GM23338 (cell line): ENCODE data around the gene INO80B. TPM values are rescaled to one million over a fixed set of nuclear protein-coding genes. Genes with fewer than 3 reads are reported as not detected.

ENCODE experiments used
- ATAC-seq: fragments of 200-7000 bp; cut with Tn5 transposase; 3 replicates; pipeline ENCODE4 v1.9.1; 2020
- DNase-seq: peaks from one replicate; pipeline ENCODE4 v3.0.0-alpha.2; 2015; ENCODE audit warnings: low spot score
- H2AFZ ChIP-seq: fragments of 200-600 bp; sonication (generic); 2 replicates; pipeline ENCODE4 v1.8.0; 2016; ENCODE audit warnings: antibody characterized with exemption, mild to moderate bottlenecking, moderate library complexity
- H3F3A ChIP-seq: fragments of 200-600 bp; sonication (generic); replicated peaks from 2 replicates; pipeline ENCODE4 v1.8.0; 2017; ENCODE audit warnings: antibody characterized with exemption, mixed run types, low read depth
- H3K27ac ChIP-seq: fragments of 200-600 bp; sonication (generic); 2 replicates; pipeline ENCODE4 v1.6.1; 2016; ENCODE audit warnings: low read depth
- H3K27me3 ChIP-seq: fragments of 200-600 bp; sonication (generic); 2 replicates; pipeline ENCODE4 v1.8.0; 2016; ENCODE audit warnings: mild to moderate bottlenecking, mixed run types, moderate library complexity; ENCODE audit not compliant: insufficient read depth
- H3K36me3 ChIP-seq: fragments of 200-600 bp; sonication (generic); 2 replicates; pipeline ENCODE4 v1.8.0; 2016; ENCODE audit warnings: mild to moderate bottlenecking; ENCODE audit not compliant: insufficient read depth
- H3K4me1 ChIP-seq: fragments of 200-600 bp; sonication (generic); 2 replicates; pipeline ENCODE4 v1.8.0; 2016; ENCODE audit warnings: mild to moderate bottlenecking, moderate library complexity; ENCODE audit not compliant: insufficient read depth
- H3K4me2 ChIP-seq: fragments of 200-600 bp; sonication (generic); 2 replicates; pipeline ENCODE4 v1.7.1; 2017; ENCODE audit warnings: mixed run types
- H3K4me3 ChIP-seq: fragments of 200-600 bp; sonication (generic); 2 replicates; pipeline ENCODE4 v1.6.1; 2016; ENCODE audit warnings: mixed run types
- H3K79me2 ChIP-seq: fragments of 200-600 bp; sonication (generic); replicated peaks from 2 replicates; pipeline ENCODE4 v1.8.0; 2017; ENCODE audit warnings: mild to moderate bottlenecking; ENCODE audit not compliant: insufficient read depth
- H3K9me2 ChIP-seq: fragments of 200-600 bp; sonication (generic); 2 replicates; pipeline ENCODE4 v1.8.0; 2017; ENCODE audit not compliant: insufficient read depth
- H4K20me1 ChIP-seq: fragments of 200-600 bp; sonication (generic); replicated peaks from 2 replicates; pipeline ENCODE4 v1.8.0; 2017; ENCODE audit warnings: mild to moderate bottlenecking; ENCODE audit not compliant: insufficient read depth
- H3K27ac Mint-ChIP-seq: 2 replicates; pipeline ENCODE4 v1.8.0; 2020; ENCODE audit warnings: inconsistent platforms, mild to moderate bottlenecking, moderate library complexity, mixed read lengths
- H3K27me3 Mint-ChIP-seq: 3 replicates; pipeline ENCODE4 v1.8.0; 2022; ENCODE audit warnings: low read depth, mild to moderate bottlenecking, moderate library complexity, mixed read lengths, inconsistent platforms; ENCODE audit not compliant: insufficient read depth, poor library complexity
- H3K36me3 Mint-ChIP-seq: 3 replicates; pipeline ENCODE4 v1.8.0; 2021; ENCODE audit warnings: low read depth, mild to moderate bottlenecking, inconsistent platforms, moderate library complexity, mixed read lengths
- H3K4me1 Mint-ChIP-seq: 3 replicates; pipeline ENCODE4 v1.8.0; 2020; ENCODE audit warnings: mild to moderate bottlenecking, inconsistent platforms, mixed read lengths
- H3K4me3 Mint-ChIP-seq: 3 replicates; pipeline ENCODE4 v1.8.0; 2021; ENCODE audit warnings: moderate library complexity, mild to moderate bottlenecking, inconsistent platforms, mixed read lengths
- H3K9me3 Mint-ChIP-seq: 3 replicates; pipeline ENCODE4 v1.8.0; 2020; ENCODE audit warnings: moderate library complexity, mild to moderate bottlenecking, inconsistent platforms, mixed read lengths
- CREB1 ChIP-seq: fragments of 250-450 bp; sonication (Bioruptor Pico); IDR thresholded peaks from 2 replicates; pipeline ENCODE4 v1.5.0; 2020; ENCODE audit warnings: low read depth, mild to moderate bottlenecking, moderate library complexity
- EZH2phosphoT487 ChIP-seq: fragments of 200-600 bp; sonication (generic); IDR thresholded peaks from one replicate; pipeline ENCODE4 v1.8.1; 2018; ENCODE audit warnings: antibody characterized with exemption; ENCODE audit not compliant: unreplicated experiment
- POLR2AphosphoS5 ChIP-seq: IDR thresholded peaks from 2 replicates; pipeline ENCODE4 v1.6.1; 2016; ENCODE audit warnings: antibody characterized with exemption, low read depth
- ZNF331 ChIP-seq: fragments of 250-450 bp; sonication (Bioruptor Pico); IDR thresholded peaks from 2 replicates; pipeline ENCODE4 v1.5.0; 2020; ENCODE audit warnings: low read depth, mild to moderate bottlenecking, moderate library complexity
- polyA plus RNA-seq: library from polyadenylated mRNA; unstranded; fragments of >200 nt; fragmentation: Nextera tagmentation; extraction: Ambion mirVana; gene quantifications from 2 replicates; pipeline ENCODE4 v1.2.1, GENCODE V29; 2016
- total RNA-seq: library from RNA; depleted of rRNA; stranded (reverse); fragments of >200 nt; shearing (Covaris generic); gene quantifications from 2 replicates; pipeline ENCODE4 v1.2.3, GENCODE V29; 2014
- TF ChIP-seq, protein P1 (sequence below): IDR thresholded peaks from one replicate; pipeline ENCODE4 v1.6.1; 2018; ENCODE audit warnings: antibody characterized with exemption; ENCODE audit not compliant: unreplicated experiment
- TF ChIP-seq, protein P2 (sequence below): IDR thresholded peaks from 2 replicates; pipeline ENCODE4 v1.6.1; 2016; ENCODE audit warnings: antibody characterized with exemption
- TF ChIP-seq, protein P3 (sequence below), 2 experiments: fragments of 200-600 bp in 1 of 2; sonication (generic) in 1 of 2; conservative IDR thresholded peaks; 2 replicates each; pipeline versions ENCODE4 v1.5.1 to v1.6.1; 2016 to 2017; ENCODE audit warnings: antibody characterized with exemption in 2 of 2, low read depth in 2 of 2, mild to moderate bottlenecking in 2 of 2, moderate library complexity in 1 of 2

The INO80B gene
- total and polyA plus RNA-seq, 2 experiments from 2014 or later, result 5.1 to 21.8 TPM

DNA sequence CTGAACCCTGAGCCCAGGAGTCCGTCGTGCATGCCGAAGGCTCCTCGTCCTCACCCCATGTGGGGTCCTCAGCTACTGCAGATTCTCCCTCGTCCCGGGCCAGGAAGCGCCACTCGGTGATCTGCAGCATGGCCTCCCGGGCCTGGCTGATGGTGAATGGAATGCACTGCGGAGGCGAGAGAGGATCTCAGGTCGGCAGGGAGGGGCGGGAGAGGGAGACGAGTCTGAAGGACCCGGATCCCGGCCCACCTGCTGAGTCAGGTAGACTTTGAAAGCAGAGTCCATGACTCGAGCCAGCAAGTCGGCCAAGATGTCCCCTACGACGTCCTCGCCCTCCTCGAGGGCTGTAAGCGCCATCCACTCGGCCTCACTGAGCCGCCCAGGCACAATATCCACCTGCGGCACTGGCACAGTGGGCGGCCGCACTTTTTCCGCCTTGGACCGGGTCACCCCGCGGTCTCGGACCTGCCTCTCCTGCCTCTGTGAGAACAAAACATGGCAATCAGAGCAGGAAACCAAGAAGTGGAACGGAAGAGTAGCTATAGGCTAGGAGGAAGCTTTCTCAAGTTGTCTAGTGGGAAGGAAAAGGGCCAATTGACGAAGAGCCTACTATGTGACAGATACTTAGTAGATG is 39.0 kb upstream of the INO80B start:
- Mint-ChIP-seq H3K27ac (no peak overlapping the region), H3K4me1 (peaks cover 13% of the 10 kb centered on the region; the same call in 2 of the 3 replicates), H3K36me3 (no peaks in the 10 kb centered on the region), H3K9me3 (no peaks in the 10 kb centered on the region), H3K27me3 (peaks cover 40% of the 10 kb centered on the region), H3K4me3 (peak overlapping the region; percentile 73)
- DNase-seq (peak; percentile 91), ATAC-seq (peak; percentile 67)
- Histone ChIP-seq H3K4me1 (peaks cover 16% of the 10 kb centered on the region), H3K36me3 (no peaks in the 10 kb centered on the region), H4K20me1 (no peaks in the 10 kb centered on the region), H3K27ac (no peak overlapping the region), H3K4me3 (peak overlapping the region; percentile 71), H3K27me3 (peaks cover 41% of the 10 kb centered on the region), H2AFZ (peak overlapping the region; percentile 97), H3F3A (0 out of 2 replicates have a peak, but pooled peaks cover 2% of the 10 kb centered on the region), H3K4me2 (peak overlapping the region; percentile 96), H3K79me2 (no peaks in the 10 kb centered on the region), H3K9me2 (no peaks in the 10 kb centered on the region)
- TF ChIP-seq, protein P1, sequence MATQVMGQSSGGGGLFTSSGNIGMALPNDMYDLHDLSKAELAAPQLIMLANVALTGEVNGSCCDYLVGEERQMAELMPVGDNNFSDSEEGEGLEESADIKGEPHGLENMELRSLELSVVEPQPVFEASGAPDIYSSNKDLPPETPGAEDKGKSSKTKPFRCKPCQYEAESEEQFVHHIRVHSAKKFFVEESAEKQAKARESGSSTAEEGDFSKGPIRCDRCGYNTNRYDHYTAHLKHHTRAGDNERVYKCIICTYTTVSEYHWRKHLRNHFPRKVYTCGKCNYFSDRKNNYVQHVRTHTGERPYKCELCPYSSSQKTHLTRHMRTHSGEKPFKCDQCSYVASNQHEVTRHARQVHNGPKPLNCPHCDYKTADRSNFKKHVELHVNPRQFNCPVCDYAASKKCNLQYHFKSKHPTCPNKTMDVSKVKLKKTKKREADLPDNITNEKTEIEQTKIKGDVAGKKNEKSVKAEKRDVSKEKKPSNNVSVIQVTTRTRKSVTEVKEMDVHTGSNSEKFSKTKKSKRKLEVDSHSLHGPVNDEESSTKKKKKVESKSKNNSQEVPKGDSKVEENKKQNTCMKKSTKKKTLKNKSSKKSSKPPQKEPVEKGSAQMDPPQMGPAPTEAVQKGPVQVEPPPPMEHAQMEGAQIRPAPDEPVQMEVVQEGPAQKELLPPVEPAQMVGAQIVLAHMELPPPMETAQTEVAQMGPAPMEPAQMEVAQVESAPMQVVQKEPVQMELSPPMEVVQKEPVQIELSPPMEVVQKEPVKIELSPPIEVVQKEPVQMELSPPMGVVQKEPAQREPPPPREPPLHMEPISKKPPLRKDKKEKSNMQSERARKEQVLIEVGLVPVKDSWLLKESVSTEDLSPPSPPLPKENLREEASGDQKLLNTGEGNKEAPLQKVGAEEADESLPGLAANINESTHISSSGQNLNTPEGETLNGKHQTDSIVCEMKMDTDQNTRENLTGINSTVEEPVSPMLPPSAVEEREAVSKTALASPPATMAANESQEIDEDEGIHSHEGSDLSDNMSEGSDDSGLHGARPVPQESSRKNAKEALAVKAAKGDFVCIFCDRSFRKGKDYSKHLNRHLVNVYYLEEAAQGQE, result no peak
- TF ChIP-seq, protein P2, sequence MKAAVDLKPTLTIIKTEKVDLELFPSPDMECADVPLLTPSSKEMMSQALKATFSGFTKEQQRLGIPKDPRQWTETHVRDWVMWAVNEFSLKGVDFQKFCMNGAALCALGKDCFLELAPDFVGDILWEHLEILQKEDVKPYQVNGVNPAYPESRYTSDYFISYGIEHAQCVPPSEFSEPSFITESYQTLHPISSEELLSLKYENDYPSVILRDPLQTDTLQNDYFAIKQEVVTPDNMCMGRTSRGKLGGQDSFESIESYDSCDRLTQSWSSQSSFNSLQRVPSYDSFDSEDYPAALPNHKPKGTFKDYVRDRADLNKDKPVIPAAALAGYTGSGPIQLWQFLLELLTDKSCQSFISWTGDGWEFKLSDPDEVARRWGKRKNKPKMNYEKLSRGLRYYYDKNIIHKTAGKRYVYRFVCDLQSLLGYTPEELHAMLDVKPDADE, result 0 out of 2 replicates have a peak, but pooled peaks have one; percentile 17
- no peak for TF ChIP-seq ZNF331 (CRISPR knock-in tag)
- no peak for TF ChIP-seq CREB1
- 0 out of 2 replicates have a peak, but pooled peaks have one; percentile 56 for TF ChIP-seq POLR2AphosphoS5

DNA sequence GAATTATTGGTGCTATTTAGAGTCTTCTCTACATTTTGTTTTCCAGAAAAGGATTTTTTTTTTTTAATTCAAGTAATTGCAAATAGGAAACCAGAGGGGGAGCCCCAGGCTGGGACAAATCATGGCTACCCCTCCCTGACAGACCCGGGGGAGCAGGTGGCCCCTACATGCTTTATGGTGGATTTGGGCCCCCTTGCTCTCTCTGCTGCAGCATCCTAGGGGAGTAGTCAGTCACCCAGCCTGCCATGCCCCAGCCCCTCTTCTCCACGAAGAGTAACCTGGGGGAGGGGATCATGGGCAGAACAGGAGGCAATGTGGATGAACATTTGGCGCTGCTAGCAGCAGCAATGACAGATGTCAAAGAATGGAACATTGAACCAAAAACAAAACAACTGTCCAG is 38.1 kb upstream of the INO80B start:
- H3K4me2 ChIP-seq, result 0 out of 2 replicates have a peak overlapping the region, but pooled peaks have one; percentile 22
- no peaks in the 10 kb centered on the region for H3K36me3 Mint-ChIP-seq
- H3K27ac Mint-ChIP-seq, result no peak overlapping the region
- 0 out of 2 replicates have a peak, but pooled peaks cover 6% of the 10 kb centered on the region for H3F3A ChIP-seq
- DNase-seq (no peak), ATAC-seq (no peak)
- no peak overlapping the region for H3K27ac ChIP-seq
- H3K36me3 ChIP-seq, result no peaks in the 10 kb centered on the region
- H3K4me3 ChIP-seq, result no peak overlapping the region
- H3K9me2 ChIP-seq, result no peaks in the 10 kb centered on the region
- no peaks in the 10 kb centered on the region for H3K9me3 Mint-ChIP-seq
- TF ChIP-seq, protein P1, result no peak
- TF ChIP-seq EZH2phosphoT487, result no peak
- TF ChIP-seq, protein P3, sequence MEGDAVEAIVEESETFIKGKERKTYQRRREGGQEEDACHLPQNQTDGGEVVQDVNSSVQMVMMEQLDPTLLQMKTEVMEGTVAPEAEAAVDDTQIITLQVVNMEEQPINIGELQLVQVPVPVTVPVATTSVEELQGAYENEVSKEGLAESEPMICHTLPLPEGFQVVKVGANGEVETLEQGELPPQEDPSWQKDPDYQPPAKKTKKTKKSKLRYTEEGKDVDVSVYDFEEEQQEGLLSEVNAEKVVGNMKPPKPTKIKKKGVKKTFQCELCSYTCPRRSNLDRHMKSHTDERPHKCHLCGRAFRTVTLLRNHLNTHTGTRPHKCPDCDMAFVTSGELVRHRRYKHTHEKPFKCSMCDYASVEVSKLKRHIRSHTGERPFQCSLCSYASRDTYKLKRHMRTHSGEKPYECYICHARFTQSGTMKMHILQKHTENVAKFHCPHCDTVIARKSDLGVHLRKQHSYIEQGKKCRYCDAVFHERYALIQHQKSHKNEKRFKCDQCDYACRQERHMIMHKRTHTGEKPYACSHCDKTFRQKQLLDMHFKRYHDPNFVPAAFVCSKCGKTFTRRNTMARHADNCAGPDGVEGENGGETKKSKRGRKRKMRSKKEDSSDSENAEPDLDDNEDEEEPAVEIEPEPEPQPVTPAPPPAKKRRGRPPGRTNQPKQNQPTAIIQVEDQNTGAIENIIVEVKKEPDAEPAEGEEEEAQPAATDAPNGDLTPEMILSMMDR (conservative IDR thresholded peaks at IDR 0.05; ENCODE audit: low read depth in 2 of 2), result peak in 1 of 2 experiments; percentile 17; a peak in 3 of 4 replicates
- no peaks in the 10 kb centered on the region for H4K20me1 ChIP-seq
- no peaks in the 10 kb centered on the region for H3K79me2 ChIP-seq
- no peak overlapping the region for H3K4me3 Mint-ChIP-seq
- peaks cover 16% of the 10 kb centered on the region; the same call in 2 of the 3 replicates for H3K4me1 Mint-ChIP-seq
- H3K27me3 Mint-ChIP-seq, result peaks cover 43% of the 10 kb centered on the region
- peaks cover 16% of the 10 kb centered on the region for H3K4me1 ChIP-seq
- peaks cover 41% of the 10 kb centered on the region for H3K27me3 ChIP-seq
- H2AFZ ChIP-seq, result no peak overlapping the region
